HEK293 (cell line): ENCODE results near the gene ZFHX3.

Source experiments
- CTCF ChIA-PET: fragments of 350-600 bp; formaldehyde crosslinking; extraction: SDS; loops from one replicate; lab custom pipeline; 2021; ENCODE audit warnings: antibody characterized with exemption; lab: Yijun Ruan, JAX
- POLR2A ChIA-PET: fragments of 300-600 bp; formaldehyde crosslinking; extraction: SDS; loops from one replicate; lab custom pipeline; 2020; ENCODE audit warnings: antibody characterized with exemption, inconsistent platforms; lab: Yijun Ruan, JAX
- H3K27ac ChIP-seq: fragments of 200-500 bp; sonication (Bioruptor generic); 2 replicates; pipeline ENCODE4 v1.5.1; 2014; ENCODE audit warnings: low read depth, low read length, control low read depth, inconsistent platforms; ENCODE audit errors: extremely low read depth
- H3K36me3 ChIP-seq, 2 experiments: fragments of 200-500 bp in 1 of 2; sonication (Bioruptor generic) in 1 of 2; 1 replicate in 1 of 2; 2 replicates in 1 of 2; pipeline ENCODE4 v1.5.1; 2014 to 2017; ENCODE audit warnings: inconsistent platforms in 2 of 2, low read length in 2 of 2; ENCODE audit not compliant: control insufficient read depth in 2 of 2, insufficient read depth in 1 of 2
- H3K4me1 ChIP-seq: fragments of 200-500 bp; sonication (Bioruptor generic); 2 replicates; pipeline ENCODE4 v1.5.1; 2014; ENCODE audit warnings: mild to moderate bottlenecking, low read length, inconsistent platforms; ENCODE audit not compliant: control insufficient read depth, insufficient read depth
- H3K4me3 ChIP-seq: 2 replicates; pipeline ENCODE4 v1.5.1; 2011; ENCODE audit warnings: low read depth, mild to moderate bottlenecking, control low read depth, low read length, moderate library complexity
- H3K9me3 ChIP-seq: fragments of 200-500 bp; sonication (Bioruptor generic); 2 replicates; pipeline ENCODE4 v1.5.1; 2014; ENCODE audit warnings: low read depth, low read length, inconsistent platforms; ENCODE audit not compliant: control insufficient read depth, insufficient read depth
- AEBP2 ChIP-seq: fragments of 450-650 bp; formaldehyde crosslinking; IDR thresholded peaks from 2 replicates; pipeline ENCODE4 v1.5.1; 2016; ENCODE audit warnings: missing biosample characterization, missing genetic modification characterization, borderline replicate concordance
- HOXC10 ChIP-seq: sonication (generic); formaldehyde crosslinking; IDR thresholded peaks from 2 replicates; pipeline ENCODE4 v1.8.1; 2023; ENCODE audit warnings: mild to moderate bottlenecking, missing genetic modification reagents
- KLF8 ChIP-seq: fragments of 450-650 bp; formaldehyde crosslinking; IDR thresholded peaks from 2 replicates; pipeline ENCODE4 v1.5.1; 2016; ENCODE audit warnings: missing biosample characterization, missing genetic modification characterization
- KLF9 ChIP-seq: fragments of 450-650 bp; formaldehyde crosslinking; IDR thresholded peaks from 2 replicates; pipeline ENCODE4 v1.5.1; 2016; ENCODE audit warnings: missing biosample characterization, missing genetic modification characterization, low read depth
- YY1 ChIP-seq: fragments of 450-650 bp; formaldehyde crosslinking; IDR thresholded peaks from 2 replicates; pipeline ENCODE4 v1.5.1; 2018; ENCODE audit warnings: missing biosample characterization, missing genetic modification characterization
- ZFP41 ChIP-seq: fragments of 450-650 bp; formaldehyde crosslinking; IDR thresholded peaks from 2 replicates; pipeline ENCODE4 v1.5.1; 2016; ENCODE audit warnings: missing biosample characterization, missing genetic modification characterization, borderline replicate concordance
- ZNF148 ChIP-seq: fragments of 450-650 bp; formaldehyde crosslinking; IDR thresholded peaks from 2 replicates; pipeline ENCODE4 v1.5.0; 2017; ENCODE audit warnings: missing biosample characterization, missing genetic modification characterization, borderline replicate concordance
- ZNF169 ChIP-seq: fragments of 450-650 bp; formaldehyde crosslinking; IDR thresholded peaks from 2 replicates; pipeline ENCODE4 v1.5.1; 2016; ENCODE audit warnings: missing biosample characterization, missing genetic modification characterization
- ZNF248 ChIP-seq: fragments of 450-650 bp; formaldehyde crosslinking; IDR thresholded peaks from 2 replicates; pipeline ENCODE4 v1.5.1; 2017; ENCODE audit warnings: missing biosample characterization, missing genetic modification characterization
- ZNF354C ChIP-seq: fragments of 450-650 bp; formaldehyde crosslinking; IDR thresholded peaks from 2 replicates; pipeline ENCODE4 v1.5.1; 2016; ENCODE audit warnings: missing biosample characterization, missing genetic modification characterization, low read depth, borderline replicate concordance
- ZNF398 ChIP-seq: fragments of 450-650 bp; formaldehyde crosslinking; IDR thresholded peaks from 2 replicates; pipeline ENCODE4 v1.5.1; 2017; ENCODE audit warnings: missing biosample characterization, missing genetic modification characterization
- ZNF423 ChIP-seq: fragments of 450-650 bp; formaldehyde crosslinking; IDR thresholded peaks from 2 replicates; pipeline ENCODE4 v1.5.1; 2016; ENCODE audit warnings: missing biosample characterization, missing genetic modification characterization
- ZNF473 ChIP-seq: fragments of 450-650 bp; formaldehyde crosslinking; IDR thresholded peaks from 2 replicates; pipeline ENCODE4 v1.5.1; 2017; ENCODE audit warnings: missing biosample characterization, missing genetic modification characterization
- ZNF561 ChIP-seq: fragments of 450-650 bp; IDR thresholded peaks from 2 replicates; pipeline ENCODE4 v1.5.1; 2018; ENCODE audit warnings: missing biosample characterization, missing genetic modification characterization, borderline replicate concordance
- ZNF623 ChIP-seq: fragments of 450-650 bp; formaldehyde crosslinking; IDR thresholded peaks from 2 replicates; pipeline ENCODE4 v1.5.1; 2016; ENCODE audit warnings: missing biosample characterization, missing genetic modification characterization
- ZNF701 ChIP-seq: fragments of 450-650 bp; formaldehyde crosslinking; IDR thresholded peaks from 2 replicates; pipeline ENCODE4 v1.5.1; 2016; ENCODE audit warnings: missing biosample characterization, missing genetic modification characterization

Gene ZFHX3

GRCh38 chr16:72810480-72810879 is 237.4 kb downstream of the ZFHX3 start:
- Histone ChIP-seq H3K36me3 (peaks cover 4 to 23% of the 10 kb centered on the region in 2 experiments; a peak in 2 of 3 replicates), H3K4me1 (no peaks in the 10 kb centered on the region)
- POLR2A ChIA-PET = no interaction called here
- no peak for TF ChIP-seq ZNF354C
- TF ChIP-seq, all 188 proteins: peak for 0
- no peaks in the 10 kb centered on the region for H3K9me3 ChIP-seq
- no peak overlapping the region for H3K4me3 ChIP-seq
- CTCF ChIA-PET = interaction anchor here (1.1 kb wide), 1 partner anchor 10 kb away, joined by 3 read pairs; no protein-coding TSS in a partner anchor
- no peak overlapping the region for H3K27ac ChIP-seq

GRCh38 chr16:72809446-72809845 is 238.5 kb downstream of the ZFHX3 start:
- peaks cover 4 to 23% of the 10 kb centered on the region in 2 experiments; a peak in 2 of 3 replicates for H3K36me3 ChIP-seq
- ChIA-PET POLR2A (no interaction called here), CTCF (no interaction called here)
- no peaks in the 10 kb centered on the region for H3K4me1 ChIP-seq
- H3K27ac ChIP-seq = no peak overlapping the region
- H3K9me3 ChIP-seq = no peaks in the 10 kb centered on the region
- TF ChIP-seq ZNF169 (tag by site-specific recombination) (no peak), ZNF148 (tag by site-specific recombination) (no peak), ZNF623 (no peak), ZNF701 (tag by site-specific recombination) (no peak), AEBP2 (tag by site-specific recombination) (no peak), ZFP41 (tag by site-specific recombination) (no peak), HOXC10 (no peak), ZNF561 (no peak), KLF9 (tag by site-specific recombination) (no peak), ZNF473 (tag by site-specific recombination) (no peak), KLF8 (tag by site-specific recombination) (no peak), YY1 (tag by site-specific recombination) (no peak)
- H3K4me3 ChIP-seq = no peak overlapping the region

- no peak for TF ChIP-seq ZNF423 (tag by site-specific recombination)
- no peak for TF ChIP-seq ZNF248
- TF ChIP-seq ZNF398 (tag by site-specific recombination) = no peak
- Histone ChIP-seq H3K36me3 (peaks cover 4 to 23% of the 10 kb centered on the region in 2 experiments; a peak in 2 of 3 replicates), H3K27ac (no peak overlapping the region), H3K4me3 (no peak overlapping the region), H3K4me1 (no peaks in the 10 kb centered on the region), H3K9me3 (no peaks in the 10 kb centered on the region)
- ChIA-PET CTCF (no interaction called here), POLR2A (no interaction called here)
Measured at GRCh38 chr16:72808754-72809153, 239.2 kb downstream of the ZFHX3 start.
